Sigmoid colon (tissue), 7 donors: ENCODE measurements around the gene CLPTM1. TPM values are rescaled to one million over a fixed set of nuclear protein-coding genes. Genes with fewer than 3 reads are reported as not detected.
"Not testable (repeated sequence)": the region's sequence is repeated elsewhere in the genome, so short reads cannot be mapped to it uniquely, and the experiment has no call there.

Experiments
- DNase-seq: peaks from one replicate; pipeline ENCODE4 v3.0.0-alpha.2; 2019
- H3K27ac ChIP-seq, 4 donors: fragments of 200-600 bp; sonication (generic); one replicate each; pipeline ENCODE4 v1.5.1; 2016 to 2019; ENCODE audit warnings: mild to moderate bottlenecking in 1 of 4
- H3K27me3 ChIP-seq, 3 donors: fragments of 200-600 bp; sonication (generic); one replicate each; pipeline ENCODE4 v1.5.1; 2019; ENCODE audit warnings: mild to moderate bottlenecking in 1 of 3
- H3K36me3 ChIP-seq, 4 donors: fragments of 200-600 bp; sonication (generic); one replicate each; pipeline ENCODE4 v1.5.1; 2016 to 2019
- H3K4me1 ChIP-seq, 4 donors: fragments of 200-600 bp; sonication (generic); one replicate each; pipeline ENCODE4 v1.5.1; 2017 to 2019
- H3K4me3 ChIP-seq, 4 donors: fragments of 200-600 bp; sonication (generic); one replicate each; pipeline ENCODE4 v1.5.1; 2017 to 2019; ENCODE audit warnings: mild to moderate bottlenecking in 2 of 4, moderate library complexity in 1 of 4
- H3K9me3 ChIP-seq, 4 donors: fragments of 200-600 bp in 3 of 4; sonication (generic) in 3 of 4; one replicate each; pipeline versions ENCODE4 v1.5.1 to v1.6.1; 2013 to 2019
- CTCF ChIP-seq, 4 experiments: fragments of 450-650 bp in 3 of 4; fragments of 200-600 bp in 1 of 4; IDR thresholded peaks; one replicate each; pipeline ENCODE4 v1.5.1; 2016 to 2019; ENCODE audit warnings: antibody characterized with exemption in 4 of 4, mild to moderate bottlenecking in 3 of 4, moderate library complexity in 2 of 4
- EP300 ChIP-seq, 4 donors: sonication (generic); formaldehyde crosslinking; IDR thresholded peaks; one replicate each; pipeline ENCODE4 v1.6.1; 2017; ENCODE audit warnings: antibody characterized with exemption in 4 of 4
- POLR2A ChIP-seq, 2 donors: fragments of 450-650 bp; IDR thresholded peaks; one replicate each; pipeline ENCODE4 v1.6.1; 2016; ENCODE audit warnings: antibody characterized with exemption in 2 of 2, mild to moderate bottlenecking in 2 of 2, moderate library complexity in 2 of 2
- POLR2AphosphoS5 ChIP-seq, 4 donors: sonication (generic); formaldehyde crosslinking; IDR thresholded peaks; one replicate each; pipeline ENCODE4 v1.6.1; 2017; ENCODE audit warnings: antibody characterized with exemption in 4 of 4
- WGBS, 2 donors: extraction: QIAGEN DNeasy Blood & Tissue Kit; methylation state at CpG; one replicate each; pipeline ENCODE4 v1.1.7; 2013; 5-methylcytosine and 5-hydroxymethylcytosine counted together
- intact Hi-C: fragments of 100-400 bp; cut with DNase I; formaldehyde crosslinking; loops from one replicate; pipeline ENCODE4 v1.15.1; 2023
- polyA plus RNA-seq, 3 donors: library from polyadenylated mRNA; stranded (reverse); fragments of 200-250 nt; gene quantifications; one replicate each; pipeline ENCODE4 v1.2.3, GENCODE V29; 2013
- total RNA-seq, 4 donors: library from RNA; depleted of rRNA; stranded (reverse); fragments of >200 nt; gene quantifications; one replicate each; pipeline ENCODE4 v1.1.0, GENCODE V29; 2016
- donor health status: healthy with polysubstance abuse.
- donor health status: Bipolar disorder and iron deficiency.
- donor health status: healthy.

Gene CLPTM1
- total and polyA plus RNA-seq, 7 donors: 22.2 to 94.0 (median 43.2) TPM

GRCh38 chr19:44908836-44909261, 46.3 kb upstream of the CLPTM1 start:
- no peak overlapping the region for H3K27ac ChIP-seq
- H3K9me3 ChIP-seq: no peaks in the 10 kb centered on the region
- no peak overlapping the region for H3K4me3 ChIP-seq
- TF ChIP-seq CTCF (IDR thresholded peaks at IDR 0.05) (no peak), EP300 (IDR thresholded peaks at IDR 0.05) (no peak), POLR2A (IDR thresholded peaks at IDR 0.05) (no peak), POLR2AphosphoS5 (IDR thresholded peaks at IDR 0.05) (no peak)
- peaks cover 0 to 17% (median 11%) of the 10 kb centered on the region in 4 donors for H3K4me1 ChIP-seq
- H3K27me3 ChIP-seq: peaks cover 9 to 34% (median 24%) of the 10 kb centered on the region in 3 donors
- 96% methylated on average over 44 of the region's 44 CpGs for WGBS, 2 donors
- H3K36me3 ChIP-seq: no peaks in the 10 kb centered on the region
- intact Hi-C loops: no loop called here
- no peak for DNase-seq

DNA sequence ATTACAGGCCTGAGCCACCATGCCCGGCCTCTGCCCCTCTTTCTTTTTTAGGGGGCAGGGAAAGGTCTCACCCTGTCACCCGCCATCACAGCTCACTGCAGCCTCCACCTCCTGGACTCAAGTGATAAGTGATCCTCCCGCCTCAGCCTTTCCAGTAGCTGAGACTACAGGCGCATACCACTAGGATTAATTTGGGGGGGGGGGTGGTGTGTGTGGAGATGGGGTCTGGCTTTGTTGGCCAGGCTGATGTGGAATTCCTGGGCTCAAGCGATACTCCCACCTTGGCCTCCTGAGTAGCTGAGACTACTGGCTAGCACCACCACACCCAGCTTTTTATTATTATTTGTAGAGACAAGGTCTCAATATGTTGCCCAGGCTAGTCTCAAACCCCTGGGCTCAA, 45.4 kb upstream of the CLPTM1 start:
- no peak overlapping the region for H3K27ac ChIP-seq
- 88 to 96% methylated on average over 5 of the region's 5 CpGs for WGBS, 2 donors
- no peaks in the 10 kb centered on the region for H3K9me3 ChIP-seq
- no peaks in the 10 kb centered on the region for H3K36me3 ChIP-seq
- no peak overlapping the region for H3K4me3 ChIP-seq
- DNase-seq: no peak
- H3K27me3 ChIP-seq: peaks cover 9 to 30% (median 21%) of the 10 kb centered on the region in 3 donors
- TF ChIP-seq CTCF (IDR thresholded peaks at IDR 0.05) (no peak), POLR2AphosphoS5 (IDR thresholded peaks at IDR 0.05) (no peak), POLR2A (IDR thresholded peaks at IDR 0.05) (no peak), EP300 (IDR thresholded peaks at IDR 0.05) (no peak)
- peaks cover 0 to 23% (median 15%) of the 10 kb centered on the region in 4 donors for H3K4me1 ChIP-seq
- intact Hi-C loops: no loop called here

- peaks cover 0 to 20% (median 16%) of the 10 kb centered on the region in 4 donors for H3K4me1 ChIP-seq
- H3K27me3 ChIP-seq, DNase-seq, H3K27ac ChIP-seq, intact Hi-C loops, H3K4me3 ChIP-seq, H3K36me3 ChIP-seq, H3K9me3 ChIP-seq: not testable (repeated sequence)
- WGBS, 2 donors: 86 to 90% methylated on average over 6 of the region's 6 CpGs
Observed at GRCh38 chr19:44911896-44912295, 43.3 kb upstream of the CLPTM1 start.

GRCh38 chr19:44912854-44913253, 42.3 kb upstream of the CLPTM1 start:
- 67 to 72% methylated on average over 6 of the region's 6 CpGs for WGBS, 2 donors
- Histone ChIP-seq H3K4me1 (peaks cover 0 to 20% (median 16%) of the 10 kb centered on the region in 4 donors), H3K9me3 (no peaks in the 10 kb centered on the region), H3K36me3 (no peaks in the 10 kb centered on the region), H3K27me3 (no peaks in the 10 kb centered on the region), H3K27ac (no peak overlapping the region), H3K4me3 (no peak overlapping the region)
- intact Hi-C loops: no loop called here
- peak; percentile 79 for DNase-seq
- TF ChIP-seq CTCF (IDR thresholded peaks at IDR 0.05) (no peak), POLR2A (IDR thresholded peaks at IDR 0.05) (no peak), POLR2AphosphoS5 (IDR thresholded peaks at IDR 0.05) (no peak), EP300 (IDR thresholded peaks at IDR 0.05) (no peak)

GRCh38 chr19:44913512-44914432, 41.4 kb upstream of the CLPTM1 start:
- H3K27ac ChIP-seq, DNase-seq, H3K4me3 ChIP-seq, H3K27me3 ChIP-seq, H3K9me3 ChIP-seq, H3K36me3 ChIP-seq, intact Hi-C loops: not testable (repeated sequence)
- H3K4me1 ChIP-seq: peaks cover 0 to 20% (median 16%) of the 10 kb centered on the region in 4 donors
- 41 to 56% methylated on average over 23 of the region's 23 CpGs for WGBS, 2 donors

DNA sequence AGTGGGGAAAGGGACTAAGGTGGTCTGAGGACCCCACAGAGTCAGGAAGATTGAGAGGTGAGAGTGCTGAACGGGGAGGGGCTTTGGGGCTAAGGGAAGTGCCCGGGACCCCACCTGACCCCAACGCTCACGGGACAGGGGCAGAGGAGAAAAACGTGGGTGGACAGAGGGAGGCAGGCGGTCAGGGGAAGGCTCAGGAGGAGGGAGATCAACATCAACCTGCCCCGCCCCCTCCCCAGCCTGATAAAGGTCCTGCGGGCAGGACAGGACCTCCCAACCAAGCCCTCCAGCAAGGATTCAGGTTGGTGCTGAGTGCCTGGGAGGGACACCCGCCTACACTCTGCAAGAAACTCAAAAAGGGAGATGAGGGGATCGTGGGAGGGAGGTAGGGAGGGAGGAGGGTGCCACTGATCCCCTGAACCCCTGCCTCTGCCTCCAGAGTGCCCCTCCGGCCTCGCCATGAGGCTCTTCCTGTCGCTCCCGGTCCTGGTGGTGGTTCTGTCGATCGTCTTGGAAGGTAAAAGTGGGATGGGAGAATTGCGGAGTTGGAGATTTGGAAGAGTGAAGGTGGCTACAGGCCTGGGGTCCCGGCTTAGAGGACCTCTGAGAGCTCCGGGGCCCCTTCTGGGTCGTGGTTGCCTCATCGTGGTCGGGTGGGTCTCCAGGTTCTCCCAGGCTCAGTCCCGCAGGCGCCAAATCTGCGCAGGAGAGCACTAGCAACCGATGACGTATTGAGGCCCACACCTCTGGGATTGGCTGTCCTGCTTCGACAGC, 40.6 kb upstream of the CLPTM1 start, which contains the start of gene APOC1:
TSS of gene APOC1 (plus strand) at position 176 of the 774 bp plus-strand sequence. CDS start at position 460, 284 bp downstream.
- WGBS, 2 donors: 5 to 6% methylated on average over 27 to 28 of the region's 28 CpGs
- H3K27me3 ChIP-seq: not testable (repeated sequence)

More for the DNA sequence above, 40.6 kb upstream of the CLPTM1 start, which contains the start of gene APOC1:
- Histone ChIP-seq H3K4me3 (peak within 1 kb of the TSS; percentile 24 to 51 (median 47)), H3K27ac (peak within 1 kb of the TSS in 2 of 4 donors; percentile 32 to 34), H3K4me1 (peaks cover 0 to 20% (median 16%) of the 10 kb centered on the region in 4 donors)
- peak; percentile 93 for DNase-seq
- H3K9me3 ChIP-seq, H3K36me3 ChIP-seq, intact Hi-C loops: not testable (repeated sequence)
